ENCODE measurements around the gene NOP58.
"Not testable (repeated sequence)": the region's sequence is repeated elsewhere in the genome, so short reads cannot be mapped to it uniquely, and the experiment has no call there.

NOP58 gene

GRCh38 chr2:202307690-202308089 is 42.1 kb downstream of the NOP58 start:
- no peak for DNase-seq

DNA sequence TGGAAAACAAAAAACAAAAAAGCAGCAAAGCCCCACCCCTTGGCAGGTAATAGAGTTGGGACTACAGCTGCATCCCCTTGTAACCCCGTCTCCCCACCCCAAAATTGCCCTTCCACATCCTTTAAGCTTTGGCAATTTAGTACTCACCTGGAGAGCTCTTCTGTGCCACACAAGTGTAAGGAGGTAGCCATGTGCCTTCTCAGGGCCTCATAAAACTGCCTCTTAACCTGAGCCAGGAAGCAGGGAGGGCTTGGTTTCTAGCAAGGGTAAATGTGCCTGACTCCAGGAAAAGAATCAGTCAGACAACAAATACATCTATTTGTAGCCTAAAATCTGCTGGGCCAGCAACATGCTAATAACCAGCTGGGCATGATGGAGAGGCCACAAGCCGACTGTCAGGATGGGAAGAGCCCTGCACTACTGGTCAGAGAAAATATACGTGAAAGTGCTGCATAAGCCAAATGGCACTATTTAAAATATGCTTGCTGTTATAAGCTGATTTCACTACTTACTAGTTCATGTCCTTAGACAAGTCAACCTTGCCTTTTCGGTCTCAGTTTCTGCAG is 46.3 kb downstream of the NOP58 start:
- DNase-seq, result no peak

GRCh38 chr2:202314116-202314515 is 48.6 kb downstream of the NOP58 start:
- DNase-seq, result no peak

DNA sequence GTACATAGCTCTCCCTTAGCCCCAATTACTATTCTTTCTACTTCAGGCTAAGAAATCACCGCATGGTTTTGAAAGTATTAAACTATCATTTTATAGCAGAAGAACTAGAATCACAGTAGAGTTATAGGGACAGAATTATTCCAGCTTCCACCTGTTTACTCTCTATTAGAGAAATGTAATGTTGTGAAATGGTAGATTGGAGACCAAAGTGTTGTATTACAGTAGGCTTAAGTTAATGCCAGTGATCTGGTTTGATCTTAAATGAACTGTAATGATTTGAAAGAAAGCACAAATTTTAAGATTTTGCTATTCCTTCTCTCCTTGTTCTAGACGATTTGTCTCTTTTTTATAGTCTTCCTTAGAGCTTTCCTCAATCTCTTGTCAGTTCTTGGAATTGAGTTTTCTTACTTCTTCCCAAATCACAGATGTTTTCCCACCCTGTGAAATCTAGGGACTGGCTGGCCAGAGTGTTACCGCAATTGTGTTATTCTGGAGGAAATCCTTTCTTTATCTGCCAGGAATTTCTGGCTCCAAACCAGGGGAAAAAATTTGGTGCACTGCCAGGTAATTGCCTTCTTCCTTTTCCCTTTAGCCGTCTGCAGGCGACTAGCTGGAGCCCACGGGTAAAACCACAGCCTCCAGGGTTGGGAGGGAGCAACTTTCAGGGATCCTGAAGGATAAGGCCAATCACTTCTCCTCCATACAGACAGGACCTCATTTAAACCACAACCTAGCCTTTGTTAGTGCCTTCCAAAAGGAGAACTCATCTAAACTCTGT is 51.7 kb downstream of the NOP58 start:
- DNase-seq, result no peak

DNA sequence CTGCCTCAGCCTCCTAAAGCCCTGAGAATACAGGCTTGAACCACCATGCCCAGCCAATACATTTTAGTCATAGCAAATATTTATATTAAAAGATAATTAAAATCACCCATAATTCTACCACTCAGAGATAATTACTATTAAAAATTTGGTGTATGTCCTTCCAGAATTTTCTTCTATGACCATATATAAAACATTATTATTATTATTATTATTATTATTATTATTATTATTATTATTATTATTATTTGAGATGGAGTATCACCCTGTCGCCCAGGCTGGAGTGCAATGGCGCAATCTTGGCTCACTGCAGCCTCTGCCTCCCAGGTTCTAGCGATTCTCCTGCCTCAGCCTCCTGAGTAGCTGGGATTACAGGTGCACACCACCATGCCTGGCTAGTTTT is 54.8 kb downstream of the NOP58 start:
- not testable (repeated sequence) for DNase-seq

DNA sequence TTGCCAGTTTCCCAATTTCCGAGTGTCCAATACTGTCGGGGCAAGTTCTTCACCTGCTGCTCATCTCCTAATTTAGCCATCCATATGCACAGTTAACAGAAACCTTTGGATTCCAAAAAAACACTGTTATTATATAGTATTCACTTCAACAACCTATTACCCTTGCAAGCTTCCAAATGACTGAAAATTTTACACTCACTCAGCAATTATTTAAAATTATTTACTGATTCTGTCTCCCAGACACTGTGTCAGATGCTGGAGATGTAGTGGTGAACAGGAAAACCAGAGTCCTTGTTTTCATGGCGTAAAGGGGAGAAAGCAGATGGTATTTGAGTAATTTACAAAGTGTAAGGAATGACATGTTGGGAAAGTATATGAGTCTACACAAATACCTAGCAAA is 56.9 kb downstream of the NOP58 start:
- DNase-seq, result no peak

- DNase-seq, result no peak
These were observed 62.3 kb downstream of the NOP58 start for GRCh38 chr2:202327858-202328257.

DNA sequence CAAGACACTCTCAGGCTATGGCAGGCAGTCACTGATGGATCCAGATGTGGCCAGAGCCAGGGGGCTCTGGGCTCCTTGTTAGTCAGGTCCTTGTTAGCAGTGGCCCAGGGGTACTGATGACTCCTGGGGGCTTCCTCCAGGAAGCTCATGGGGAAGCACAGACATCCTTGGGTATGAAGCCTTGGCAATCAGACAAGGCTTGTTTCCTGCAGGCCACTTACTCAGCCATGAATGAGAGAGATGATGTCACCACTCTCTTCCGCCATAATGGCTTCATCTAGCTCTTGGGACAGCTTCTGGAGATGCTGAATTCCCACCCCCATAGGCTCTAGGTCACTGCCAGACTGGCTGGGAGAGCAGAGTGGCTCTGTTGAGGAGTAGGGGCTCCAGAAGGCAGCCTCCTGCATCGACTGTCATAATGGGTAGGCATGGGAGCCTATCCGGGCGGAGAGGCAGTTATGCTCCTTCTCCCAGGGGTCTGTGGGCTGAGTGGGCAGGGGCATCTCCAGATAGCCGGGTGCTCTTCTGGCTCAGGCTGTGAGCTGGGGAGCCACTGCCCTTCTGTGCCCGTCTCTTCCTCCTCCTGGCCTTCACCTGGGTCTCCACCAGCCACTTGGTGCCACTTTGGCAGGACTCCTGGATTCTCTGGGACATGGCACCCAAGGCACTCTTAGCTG is 70.4 kb downstream of the NOP58 start:
- no peak for DNase-seq

DNA sequence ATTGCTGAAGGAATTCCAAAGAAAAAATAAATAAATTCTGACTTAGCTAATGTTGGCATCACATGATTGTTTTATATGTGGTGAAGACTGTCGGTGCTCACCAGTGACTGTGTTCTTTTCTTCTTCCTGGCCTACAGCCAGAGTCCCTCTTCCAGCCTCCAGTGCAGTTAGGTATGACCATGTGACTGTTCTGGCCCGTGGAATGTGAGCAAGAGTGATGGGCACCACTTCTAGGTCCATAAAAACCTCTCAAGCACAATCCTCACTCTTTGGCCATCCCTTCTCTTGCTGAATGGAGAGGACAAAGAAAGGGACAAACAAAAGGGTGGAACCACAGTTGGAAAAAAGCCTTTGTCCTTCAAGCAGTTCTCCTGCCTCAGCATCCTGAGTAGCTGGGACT is 71.6 kb downstream of the NOP58 start:
- DNase-seq, result no peak

- DNase-seq, result no peak
These were observed 72.3 kb downstream of the NOP58 start for GRCh38 chr2:202337706-202338346.

DNA sequence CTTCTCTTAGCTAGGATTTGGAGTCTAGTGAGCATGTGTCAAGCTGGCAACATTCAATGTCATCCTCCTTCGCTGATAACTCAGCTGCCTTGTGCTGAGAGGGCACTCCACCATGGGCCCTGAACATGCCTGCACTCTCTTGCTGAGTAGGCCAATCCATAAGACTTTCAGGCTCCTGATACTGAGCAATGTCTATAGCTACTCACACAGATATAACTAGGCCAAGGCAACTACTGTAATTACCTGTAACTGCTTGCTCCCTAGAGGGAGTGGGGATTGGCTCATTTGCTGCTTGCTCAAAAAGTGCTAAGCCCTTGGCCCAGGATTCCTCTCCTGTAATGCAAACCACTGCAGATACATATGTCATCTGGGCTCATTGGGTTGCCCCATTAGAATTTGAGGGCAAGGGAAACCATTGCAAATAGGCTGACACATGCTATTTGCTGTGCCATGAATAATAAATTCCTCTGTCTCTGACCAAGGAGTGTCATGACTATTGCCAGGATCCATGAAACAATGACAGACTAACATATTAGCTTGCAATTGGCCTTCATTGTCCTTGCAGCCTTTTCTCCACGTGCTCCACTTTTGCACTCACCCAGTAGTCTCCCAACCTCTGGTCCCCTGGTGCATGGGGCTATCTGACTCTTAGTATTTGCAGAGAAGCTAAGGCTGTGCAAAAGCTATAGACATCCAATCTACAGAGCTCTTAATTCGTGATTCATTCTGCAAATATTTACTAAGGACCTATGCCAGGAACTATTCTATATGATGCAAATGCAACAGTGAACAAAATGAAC is 73.7 kb downstream of the NOP58 start:
- DNase-seq, result no peak

- DNase-seq, result no peak
These were observed 78.6 kb downstream of the NOP58 start for GRCh38 chr2:202344178-202344577.

DNA sequence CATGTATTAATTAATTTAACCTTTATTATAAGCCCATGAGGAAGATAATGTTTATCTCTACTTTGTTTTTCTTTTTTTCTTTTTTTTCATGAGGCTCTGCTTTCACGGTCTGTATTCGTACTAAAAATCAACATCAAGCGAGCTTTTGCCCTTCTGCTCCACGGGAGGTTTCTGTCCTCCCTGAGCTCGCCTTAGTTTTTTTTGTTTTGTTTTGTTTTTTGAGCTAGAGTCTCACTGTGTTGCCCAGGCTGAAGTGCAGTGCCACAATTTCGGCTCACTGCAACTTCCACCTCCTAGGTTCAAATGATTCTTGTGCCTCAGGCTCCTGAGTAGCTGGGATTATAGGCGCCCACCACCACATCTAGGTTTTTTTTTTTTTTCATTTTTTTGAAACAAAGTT is 80.6 kb downstream of the NOP58 start:
- DNase-seq, result no peak
